COLO668 (cell line): Measurements from ENCODE around the gene CEP112.
"Not testable (repeated sequence)": the region's sequence is repeated elsewhere in the genome, so short reads cannot be mapped to it uniquely, and the experiment has no call there.

Experiments
- DNase-seq: peaks from one replicate; lab custom pipeline; 2025; ENCODE audit not compliant: unreplicated experiment; lab: John Stamatoyannopoulos, UW

Gene CEP112

DNA sequence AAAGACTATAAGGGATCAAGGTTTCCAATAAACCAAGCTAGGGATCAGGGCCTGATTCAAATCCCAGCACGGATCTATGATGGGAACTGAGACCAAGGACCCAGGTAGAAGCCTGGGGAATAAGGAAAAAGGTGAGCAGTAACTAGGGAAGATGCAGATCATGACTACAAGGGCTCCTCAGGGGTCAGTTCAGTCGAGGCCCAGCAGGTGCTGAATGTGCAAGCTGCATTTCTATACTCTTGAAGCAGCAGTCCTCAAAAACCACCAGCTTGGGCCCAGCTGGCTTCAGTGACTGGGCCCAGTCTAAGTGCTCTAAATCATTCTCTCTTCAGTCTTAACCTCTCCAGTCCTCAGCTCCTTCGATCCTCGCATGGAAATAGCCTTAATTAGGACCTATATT, 401.7 kb downstream of the CEP112 start:
- DNase-seq = no peak

DNA sequence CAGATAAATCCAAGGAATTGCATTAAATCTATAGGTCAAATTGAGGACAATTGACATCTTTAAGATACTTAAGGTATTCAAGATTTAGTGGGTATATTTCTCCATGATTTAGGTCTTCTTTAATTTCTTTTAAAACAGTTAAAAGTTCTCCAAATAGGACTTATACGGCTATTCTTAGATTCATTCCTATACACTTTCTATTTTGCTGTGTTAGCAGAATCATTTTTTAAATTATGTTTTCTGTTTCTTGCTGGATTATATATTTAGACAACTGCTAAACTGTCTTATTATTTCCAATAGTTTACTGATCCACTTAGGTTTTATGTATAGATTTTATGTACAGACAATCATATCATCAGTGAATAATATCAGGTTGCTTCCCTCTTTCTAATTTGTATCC, 404.4 kb downstream of the CEP112 start:
- no peak for DNase-seq

DNA sequence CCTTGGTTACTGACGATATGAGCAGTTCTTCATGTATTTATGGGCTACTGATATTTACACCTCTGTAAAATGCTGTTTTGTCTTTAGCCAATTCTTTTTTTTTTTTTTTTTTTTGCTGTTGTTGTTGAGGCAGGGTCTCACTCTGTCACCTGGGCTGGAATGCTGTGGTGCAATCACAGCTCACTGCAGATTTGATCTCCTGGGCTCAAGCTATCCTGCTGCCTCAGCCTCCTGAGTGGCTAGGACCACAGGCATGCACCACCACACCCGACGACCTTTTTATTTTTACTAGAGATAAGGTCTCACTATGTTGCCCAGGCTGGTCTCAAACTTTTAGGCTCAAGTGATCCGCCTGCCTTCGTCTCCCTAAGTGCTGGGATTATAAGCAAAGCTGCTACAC, 405.5 kb downstream of the CEP112 start:
- DNase-seq = no peak

DNA sequence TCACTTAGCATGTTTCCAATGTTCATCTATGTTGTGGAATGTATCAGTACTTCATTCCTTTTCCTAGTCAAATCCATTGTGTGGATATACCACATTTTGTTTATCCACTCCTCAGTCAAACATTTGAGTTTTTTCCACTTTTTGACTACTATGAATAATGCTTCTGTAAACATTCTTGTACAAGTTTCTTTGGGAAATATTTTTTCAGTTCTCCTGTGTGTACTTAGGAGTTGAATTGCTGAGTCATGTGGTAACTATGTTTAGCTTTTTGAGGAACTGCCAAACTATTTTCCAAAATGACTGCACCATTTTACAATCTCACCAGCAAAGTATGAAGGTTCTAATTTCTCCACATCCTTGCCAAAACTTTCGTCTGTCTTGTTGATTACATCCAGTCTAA, 406.8 kb downstream of the CEP112 start:
- DNase-seq = no peak

DNA sequence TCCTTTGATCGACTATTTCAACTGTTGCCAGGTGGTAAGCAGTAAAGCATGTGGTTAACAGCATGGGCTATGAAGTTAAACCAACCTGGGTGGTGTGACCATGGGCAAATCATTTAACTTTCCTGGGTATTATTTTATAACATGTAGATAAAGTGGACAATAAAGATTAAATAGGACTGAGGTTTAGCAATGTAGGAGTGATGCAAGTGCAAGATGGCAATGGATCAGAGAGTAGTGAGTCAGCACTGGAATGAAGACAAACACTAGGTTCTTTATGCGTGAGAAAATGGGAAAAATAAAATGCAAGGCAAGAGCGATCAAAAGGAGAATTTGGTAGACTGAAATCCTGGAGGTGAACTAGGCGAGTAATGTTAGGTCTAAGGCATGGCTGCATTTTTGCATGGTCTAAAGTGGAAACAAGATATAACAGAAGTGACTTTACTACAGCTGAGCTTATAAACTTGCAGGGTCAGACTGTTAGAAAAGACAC, 408.0 kb downstream of the CEP112 start:
- DNase-seq = no peak

DNA sequence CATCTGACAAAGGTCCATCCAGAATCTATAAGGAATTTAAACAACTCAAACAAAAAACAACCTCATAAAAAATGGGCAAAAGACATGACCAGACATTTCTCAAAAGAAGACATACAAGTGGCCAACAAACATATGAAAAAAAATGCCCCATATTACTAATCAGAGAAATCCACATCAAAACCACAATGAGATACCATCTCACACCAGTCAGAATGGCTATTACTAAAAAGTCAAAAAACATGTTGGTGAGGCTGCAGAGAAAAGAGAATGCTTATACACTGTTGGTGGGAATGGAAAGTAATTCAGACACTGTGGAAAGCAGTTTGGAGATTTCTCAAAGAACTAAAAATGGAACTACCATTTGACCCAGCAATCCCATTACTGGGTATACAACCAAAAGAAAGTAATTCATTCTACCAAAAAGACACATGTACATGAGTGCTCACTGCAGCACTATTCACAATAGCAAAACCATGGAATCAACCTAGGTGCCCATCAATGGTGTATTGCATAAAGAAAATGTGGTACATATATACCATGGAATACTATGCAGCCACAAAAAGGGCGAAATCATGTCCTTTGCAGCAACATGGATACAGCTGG, 409.7 kb downstream of the CEP112 start:
- DNase-seq = not testable (repeated sequence)

DNA sequence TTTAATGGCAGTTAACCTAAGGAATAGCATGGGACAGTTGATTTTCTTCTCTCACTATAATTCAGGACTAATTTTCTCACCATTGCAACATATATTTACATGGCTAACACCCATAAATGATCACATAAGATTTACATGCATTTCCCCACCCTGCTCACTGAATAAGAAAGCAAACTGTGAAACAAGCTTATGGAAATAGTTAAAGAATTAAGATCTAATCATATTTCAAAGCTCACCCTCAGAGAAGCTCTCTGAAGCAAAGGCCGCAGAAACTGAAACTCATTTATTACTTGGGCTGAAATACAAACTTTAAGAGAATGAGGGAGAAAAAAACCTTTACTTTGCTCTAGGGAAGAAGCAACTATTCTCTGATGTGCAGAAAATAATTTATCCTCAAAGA, 411.8 kb downstream of the CEP112 start:
- DNase-seq = no peak

DNA sequence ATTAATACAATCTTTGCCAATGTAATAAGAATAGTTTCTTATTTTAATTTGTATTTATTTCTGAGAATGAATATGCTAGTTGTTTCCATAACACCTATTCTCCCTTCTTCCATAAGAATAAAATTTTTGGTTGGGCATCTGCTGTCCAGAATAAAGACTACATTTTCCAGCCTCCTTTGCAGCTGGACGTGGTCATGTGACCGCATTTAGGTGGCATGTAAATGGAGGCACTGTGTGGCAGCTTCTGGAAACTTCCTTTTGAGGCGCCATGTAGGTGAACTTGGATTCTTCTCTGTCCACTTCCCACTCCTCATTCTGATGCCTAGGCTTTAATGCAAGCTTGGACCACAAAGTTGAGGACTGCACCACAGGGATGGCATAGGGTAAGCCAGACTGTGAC, 415.0 kb downstream of the CEP112 start:
- no peak for DNase-seq

DNA sequence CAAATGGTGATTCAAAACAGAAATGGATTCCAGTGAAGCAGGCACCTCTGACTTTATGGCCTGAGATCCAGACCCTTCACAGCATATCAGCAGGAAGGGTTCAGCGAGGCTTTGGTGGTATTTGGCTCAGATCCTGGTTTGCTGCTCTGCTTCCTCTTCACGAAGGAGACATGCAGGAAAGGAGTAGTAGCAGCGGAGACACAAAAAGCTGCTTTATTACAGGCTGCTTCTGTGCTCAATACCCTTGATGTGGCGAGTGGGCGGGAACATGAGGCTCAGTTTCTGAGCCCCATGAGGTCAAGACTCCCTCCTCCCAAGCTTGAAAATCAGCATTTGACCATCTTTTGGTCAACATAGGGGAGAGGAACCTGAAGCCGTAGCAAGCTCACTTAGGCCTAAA, 417.1 kb downstream of the CEP112 start:
- DNase-seq = no peak

DNA sequence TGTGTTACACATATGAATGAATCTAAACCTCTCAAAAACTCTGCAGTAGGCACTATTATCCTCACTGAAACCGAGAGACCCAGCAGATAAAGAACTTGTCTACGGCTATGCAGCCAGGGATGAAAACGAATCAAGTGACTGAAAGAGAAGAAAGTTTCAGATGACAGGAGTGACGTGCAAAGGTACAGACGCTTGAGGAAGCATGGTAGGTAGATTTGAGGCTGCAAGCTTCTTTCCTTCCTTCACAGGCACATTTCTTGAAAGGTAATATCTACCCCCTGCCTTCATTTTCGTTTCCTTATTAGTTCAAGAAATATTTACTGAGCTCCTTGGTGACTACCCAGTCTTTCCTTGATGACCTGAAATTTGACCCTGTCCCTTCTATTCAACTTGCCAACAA, 418.9 kb downstream of the CEP112 start:
- no peak for DNase-seq

DNA sequence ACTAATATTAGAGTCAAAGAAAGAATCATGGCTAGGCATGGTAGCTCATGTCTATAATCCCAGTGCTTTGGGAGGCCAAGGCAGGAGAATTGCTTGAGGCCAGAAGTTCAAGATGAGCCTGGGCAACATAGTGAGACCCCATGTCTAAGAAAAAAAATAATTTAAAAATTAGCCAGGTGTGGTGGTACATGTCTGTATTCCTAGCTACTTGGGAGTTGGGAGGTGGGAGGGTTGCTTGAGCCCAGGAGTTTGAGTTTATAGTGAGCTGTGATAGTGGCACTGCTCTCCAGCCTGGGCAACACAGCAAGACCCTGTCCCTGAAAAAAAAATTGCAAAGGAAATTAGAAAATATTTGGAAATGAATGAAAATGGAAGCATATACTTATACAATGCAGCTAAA, 420.2 kb downstream of the CEP112 start:
- DNase-seq = no peak

DNA sequence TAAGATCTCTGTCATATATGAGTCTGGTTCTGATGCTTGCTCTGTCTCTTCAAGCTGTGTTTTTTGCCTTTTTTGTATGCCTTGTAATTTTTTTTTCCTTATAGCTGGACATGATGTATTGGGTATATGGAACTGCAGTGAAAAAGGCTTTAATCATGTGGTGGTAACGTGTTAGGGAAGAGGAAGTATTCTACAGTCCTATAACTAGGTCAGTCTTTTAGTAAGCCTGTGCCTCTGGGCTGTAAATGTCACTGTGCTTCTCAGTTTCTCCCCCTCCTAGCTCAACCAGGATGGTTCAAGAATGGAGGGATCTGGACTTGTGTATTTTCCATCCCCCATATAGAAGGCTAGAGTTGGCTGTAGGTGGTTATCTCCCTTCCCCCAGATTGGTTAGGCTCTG, 428.1 kb downstream of the CEP112 start:
- no peak for DNase-seq

DNA sequence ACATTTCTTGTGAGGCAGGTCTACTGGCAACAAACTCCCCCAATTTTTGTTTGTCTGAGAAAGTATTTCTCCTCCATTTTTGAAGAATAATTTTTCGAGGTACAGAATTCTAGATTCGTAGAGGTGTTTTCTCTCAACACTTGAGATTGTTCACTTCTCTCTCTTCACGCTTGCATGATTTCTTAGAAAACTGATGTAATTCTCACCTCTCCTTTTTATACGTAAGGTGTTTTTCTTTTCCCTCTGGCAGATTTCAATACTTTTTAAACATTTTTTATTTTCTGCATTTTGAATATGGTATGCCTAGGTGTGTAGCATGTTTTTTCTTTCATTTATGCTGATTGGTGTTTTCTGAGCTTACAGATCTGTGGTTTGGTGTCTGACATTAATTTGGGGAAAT, 429.0 kb downstream of the CEP112 start:
- DNase-seq = no peak

DNA sequence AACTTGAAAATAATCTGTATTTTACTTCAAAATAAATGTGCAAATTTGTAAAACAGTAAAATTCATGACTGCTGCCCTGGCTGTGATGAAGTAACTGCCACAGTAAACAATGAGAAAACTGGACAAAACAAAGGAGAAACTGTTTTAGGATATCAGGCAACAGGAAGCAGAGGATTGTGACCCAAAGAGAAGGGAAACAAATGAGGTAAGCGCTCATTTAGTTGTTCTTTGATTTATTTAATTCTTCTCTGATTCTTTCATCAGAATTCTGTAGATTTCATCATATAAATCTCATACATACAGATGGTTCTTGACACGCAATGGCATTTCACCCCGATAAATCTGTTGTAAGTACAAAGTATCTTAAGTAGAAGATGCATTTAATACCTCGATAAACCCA, 432.4 kb downstream of the CEP112 start:
- DNase-seq = no peak

DNA sequence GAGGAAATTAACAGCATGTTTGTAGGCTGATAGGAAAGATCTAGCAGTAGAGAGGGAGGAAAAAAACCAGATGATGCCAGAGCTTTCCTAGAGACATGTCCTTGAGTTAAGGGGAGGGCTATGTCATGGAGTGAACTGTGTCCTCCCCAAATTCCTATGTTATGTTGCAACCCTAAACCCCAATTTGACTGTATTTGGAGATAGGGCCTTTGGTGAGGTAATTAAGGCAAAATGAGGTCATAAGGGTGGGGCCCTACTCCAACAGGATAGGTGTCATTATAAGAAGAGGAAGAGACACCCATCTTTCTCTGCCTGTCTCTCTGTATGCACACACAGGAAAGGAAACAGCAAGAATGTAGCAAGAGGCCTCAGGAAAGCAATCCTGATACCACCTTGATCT, 435.2 kb downstream of the CEP112 start:
- no peak for DNase-seq

DNA sequence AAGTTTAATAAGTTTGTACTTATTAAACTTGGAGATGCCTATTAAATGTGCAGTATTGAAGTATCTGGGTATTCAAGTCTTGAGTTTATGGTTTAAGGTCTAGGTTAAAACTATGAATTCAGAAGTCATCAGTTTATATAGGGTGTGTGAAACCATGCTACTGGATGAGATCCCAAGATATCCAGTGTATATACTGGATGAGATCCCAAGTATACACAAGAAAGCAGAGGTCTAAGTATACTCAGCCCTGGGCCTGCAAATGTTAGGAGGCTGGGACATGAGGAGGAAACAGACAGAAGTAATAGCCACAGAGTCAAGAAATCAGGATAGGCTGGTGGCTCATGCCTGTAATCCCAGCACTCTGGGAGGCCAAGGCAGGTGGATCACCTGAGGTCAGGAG, 436.1 kb downstream of the CEP112 start:
- DNase-seq = no peak

DNA sequence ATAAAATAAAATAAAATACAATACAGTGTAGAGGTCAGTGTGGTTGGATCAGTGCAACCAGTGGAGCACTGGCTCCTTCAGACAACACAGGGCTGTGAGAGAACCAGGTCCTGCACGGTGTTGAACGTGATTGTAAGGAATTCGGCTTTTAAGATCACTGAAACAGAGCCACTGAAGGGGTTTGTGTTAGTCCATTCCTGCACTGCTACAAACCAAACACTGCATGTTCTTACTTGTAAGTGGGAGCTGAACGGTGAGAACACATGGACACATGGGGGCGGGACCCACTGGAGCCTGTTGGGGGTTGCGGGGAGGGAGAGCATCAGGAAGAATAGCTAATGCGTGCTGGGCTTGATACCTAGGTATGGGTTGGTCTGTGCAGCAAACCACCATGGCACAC, 437.3 kb downstream of the CEP112 start:
- DNase-seq = no peak

DNA sequence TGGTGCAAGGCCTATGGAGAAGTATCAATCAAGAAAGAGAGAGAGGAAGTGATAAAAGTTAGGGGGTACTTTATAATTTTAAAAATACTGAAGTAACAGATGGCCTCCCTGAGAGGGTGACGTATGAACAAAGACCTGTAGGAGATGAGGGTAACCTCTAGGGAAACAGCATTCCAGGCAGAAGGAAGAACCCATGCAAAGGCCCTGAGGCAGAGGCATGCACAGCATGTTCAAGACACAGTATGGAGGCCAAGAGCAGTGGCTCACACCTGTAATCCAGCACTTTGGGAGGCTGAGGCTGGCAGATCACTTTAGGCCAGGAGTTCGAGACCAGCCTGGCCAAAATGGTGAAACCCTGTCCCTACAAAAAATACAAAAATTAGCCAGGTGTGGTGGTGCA, 437.9 kb downstream of the CEP112 start:
- no peak for DNase-seq

DNA sequence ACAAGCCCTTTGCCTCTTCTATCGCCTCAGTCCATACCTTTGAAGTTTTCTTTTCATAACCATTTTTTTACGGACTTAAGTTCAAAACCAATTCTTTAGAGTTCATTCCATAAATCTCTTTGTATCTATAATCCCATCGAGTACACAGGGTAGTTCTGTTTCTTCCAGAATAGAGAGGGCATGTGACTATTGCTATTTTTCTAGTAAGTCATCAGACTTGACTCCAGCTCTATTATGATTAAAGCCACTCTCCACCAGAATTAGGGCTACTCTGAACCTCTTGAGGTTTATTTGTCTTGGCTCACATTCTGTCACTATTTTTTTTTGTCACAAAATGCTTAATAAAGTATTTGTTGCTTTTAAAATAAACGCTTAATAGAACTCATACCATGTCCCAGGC, 438.6 kb downstream of the CEP112 start:
- no peak for DNase-seq

DNA sequence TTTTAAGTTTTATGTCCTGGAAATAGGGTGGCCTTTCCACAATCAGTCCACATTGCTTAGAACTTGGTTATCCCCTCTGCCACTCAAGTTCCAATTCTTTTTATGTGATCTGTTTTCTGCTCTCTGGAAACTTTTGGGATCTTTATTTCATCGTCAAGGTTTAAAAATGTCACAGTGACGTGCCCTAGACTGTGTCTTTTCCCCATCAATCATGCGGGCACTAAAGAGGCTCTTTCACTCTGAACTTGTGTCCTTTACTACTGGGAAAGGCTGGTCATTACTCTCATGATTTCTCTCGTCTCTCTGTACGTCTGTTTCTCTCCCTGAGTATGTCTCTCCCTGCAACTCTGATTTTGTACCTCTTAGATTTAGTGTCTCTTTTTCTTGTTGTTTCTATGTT, 440.7 kb downstream of the CEP112 start:
- DNase-seq = no peak

DNA sequence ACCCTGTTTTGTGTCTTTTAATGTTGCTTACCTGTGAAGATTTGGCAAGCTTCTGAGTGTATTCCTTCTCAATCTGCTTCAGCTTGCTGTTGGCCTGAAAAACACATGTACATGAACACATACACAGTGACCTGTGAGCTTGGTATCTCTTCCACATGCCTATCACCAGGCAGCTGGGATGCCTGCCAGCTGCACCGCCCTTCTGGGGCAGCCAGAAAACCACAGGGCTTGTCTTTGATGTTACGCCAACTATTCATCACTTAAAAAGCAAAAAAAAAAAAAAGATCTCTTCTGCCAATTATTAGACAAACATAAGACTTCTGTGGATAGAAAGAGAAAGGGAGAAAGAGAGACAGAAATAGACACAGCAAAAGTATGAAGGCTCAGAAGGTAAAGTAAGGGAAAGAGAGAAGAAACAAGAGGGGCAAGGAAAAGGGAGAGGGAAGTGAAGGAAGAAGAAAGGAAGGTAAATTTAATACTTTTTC, 441.3 kb downstream of the CEP112 start:
- DNase-seq = peak; percentile 25

DNA sequence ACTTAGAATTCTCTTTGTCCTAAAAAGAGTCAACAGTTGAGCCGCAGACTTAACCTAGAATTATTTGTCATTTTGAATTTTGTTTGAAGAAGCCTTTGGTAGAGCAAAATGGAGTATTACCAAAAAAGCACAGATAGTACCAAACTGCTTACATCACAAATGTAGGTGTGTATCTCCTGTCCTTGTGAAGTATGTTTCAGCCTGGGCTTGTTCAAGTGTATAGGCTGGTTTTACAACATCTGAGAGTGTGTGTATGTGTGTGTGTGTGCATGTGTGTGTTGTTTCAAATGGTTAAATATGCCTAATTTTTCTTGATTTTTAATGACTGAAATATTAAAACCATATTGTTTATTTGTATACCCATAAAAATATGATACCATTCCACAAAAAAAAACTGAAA, 441.8 kb downstream of the CEP112 start:
- no peak for DNase-seq

DNA sequence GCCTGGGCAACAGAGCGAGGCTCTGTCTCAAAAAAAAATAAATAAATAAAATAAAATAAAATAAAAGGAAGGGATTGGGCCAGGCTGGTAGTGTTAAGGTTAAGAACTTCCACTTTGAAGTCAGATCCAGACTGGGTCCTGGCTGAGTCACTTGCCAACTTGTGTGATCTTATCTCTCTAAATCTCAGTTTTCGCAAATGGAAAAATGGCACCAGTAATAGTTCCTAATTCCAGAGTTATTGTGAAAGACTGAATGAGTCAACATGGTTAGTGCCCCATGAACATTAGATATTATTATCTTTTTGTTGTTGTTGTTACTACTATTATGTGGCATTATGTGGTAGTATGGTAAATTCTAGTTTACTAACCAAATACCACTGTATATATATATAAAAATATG, 442.5 kb downstream of the CEP112 start:
- no peak for DNase-seq
